Transverse colon (tissue), 4 donors: ENCODE data around the gene GALNT13. TPM values are rescaled to one million over a fixed set of nuclear protein-coding genes. Genes with fewer than 3 reads are reported as not detected.

ENCODE experiments used
- DNase-seq: peaks from one replicate; pipeline ENCODE4 v3.0.0-alpha.2; 2019
- H3K27ac ChIP-seq, 4 donors: fragments of 200-600 bp; sonication (generic); 2 replicates each; pipeline ENCODE4 v1.5.1; 2016 to 2018; ENCODE audit warnings: inconsistent platforms in 4 of 4
- H3K27me3 ChIP-seq: fragments of 200-600 bp; sonication (generic); 2 replicates; pipeline ENCODE4 v1.5.1; 2017; ENCODE audit warnings: inconsistent platforms
- H3K36me3 ChIP-seq, 4 donors: fragments of 200-600 bp; sonication (generic); 2 replicates each; pipeline ENCODE4 v1.5.1; 2017 to 2019; ENCODE audit warnings: inconsistent platforms in 4 of 4
- H3K4me1 ChIP-seq, 4 donors: fragments of 200-600 bp; sonication (generic); 2 replicates each; pipeline ENCODE4 v1.5.1; 2017 to 2020; ENCODE audit warnings: inconsistent platforms in 4 of 4
- H3K4me3 ChIP-seq, 4 donors: fragments of 200-600 bp; sonication (generic); 1 replicate in 1 of 4; 2 replicates in 3 of 4; pipeline versions ENCODE4 v1.5.1 to v1.6.1; 2017 to 2019; ENCODE audit warnings: inconsistent platforms in 4 of 4
- H3K9me3 ChIP-seq, 2 donors: fragments of 200-600 bp; sonication (generic); 2 replicates each; pipeline ENCODE4 v1.5.1; 2017 to 2019; ENCODE audit warnings: inconsistent platforms in 2 of 2
- CTCF ChIP-seq, 5 experiments: fragments of 200-600 bp in 3 of 5; fragments of 450-650 bp in 2 of 5; sonication (generic) in 3 of 5; IDR thresholded peaks; 1 replicate in 2 of 5; 2 replicates in 3 of 5; pipeline ENCODE4 v1.5.1; 2016 to 2017; ENCODE audit warnings: antibody characterized with exemption in 5 of 5, inconsistent platforms in 3 of 5, mild to moderate bottlenecking in 2 of 5, moderate library complexity in 1 of 5
- EP300 ChIP-seq: sonication (generic); formaldehyde crosslinking; IDR thresholded peaks from one replicate; pipeline ENCODE4 v1.6.1; 2017; ENCODE audit warnings: antibody characterized with exemption, low read depth
- POLR2A ChIP-seq: fragments of 450-650 bp; IDR thresholded peaks from one replicate; pipeline ENCODE4 v1.6.1; 2016; ENCODE audit warnings: antibody characterized with exemption, mild to moderate bottlenecking, moderate library complexity
- POLR2AphosphoS5 ChIP-seq, 3 donors: sonication (generic); formaldehyde crosslinking; IDR thresholded peaks; one replicate each; pipeline ENCODE4 v1.6.1; 2016; ENCODE audit warnings: antibody characterized with exemption in 3 of 3
- WGBS, 2 donors: methylation state at CpG; one replicate each; pipeline ENCODE4 v1.1.5; 2018; ENCODE audit warnings: low coverage in 1 of 2; 5-methylcytosine and 5-hydroxymethylcytosine counted together
- in situ Hi-C, 4 donors: fragments of 200-750 bp; cut with MboI; loops; one replicate each; pipeline versions ENCODE4 v1.15.0 to v1.15.1; 2017; ENCODE audit warnings: low sequenced_read_pairs in 3 of 4, low pct_ligation_motif_present in 1 of 4, low pct_unique_long_range_greater_than_20kb in 1 of 4
- intact Hi-C: fragments of 100-400 bp; cut with DNase I; formaldehyde crosslinking; loops from one replicate; pipeline ENCODE4 v1.15.1; 2023; ENCODE audit warnings: low total_unique reads
- total RNA-seq, 4 donors: library from RNA; depleted of rRNA; stranded (reverse); fragments of >200 nt; gene quantifications; one replicate each; pipeline ENCODE4 v1.1.0, GENCODE V29; 2016

GALNT13 gene
- total RNA-seq, 4 donors from 2014 or later, result 0.41 to 0.95 TPM; not detected in 2

- in situ Hi-C loops (no loop called here), intact Hi-C loops (no loop called here)
- Histone ChIP-seq H3K4me3 (no peak overlapping the region), H3K27ac (no peak overlapping the region), H3K9me3 (no peaks in the 10 kb centered on the region), H3K4me1 (no peaks in the 10 kb centered on the region), H3K27me3 (no peaks in the 10 kb centered on the region), H3K36me3 (no peaks in the 10 kb centered on the region)
- no peak for DNase-seq
- TF ChIP-seq POLR2A (no peak), POLR2AphosphoS5 (IDR thresholded peaks at IDR 0.05) (no peak), EP300 (no peak), CTCF (IDR thresholded peaks at IDR 0.05) (no peak)
These were observed 254.2 kb downstream of the GALNT13 start for GRCh38 chr2:154125891-154126290.

- Histone ChIP-seq H3K27ac (no peak overlapping the region), H3K4me1 (no peaks in the 10 kb centered on the region), H3K36me3 (no peaks in the 10 kb centered on the region), H3K27me3 (no peaks in the 10 kb centered on the region), H3K9me3 (no peaks in the 10 kb centered on the region), H3K4me3 (no peak overlapping the region)
- DNase-seq, result no peak
- intact Hi-C loops, result no loop called here
- TF ChIP-seq POLR2A, result no peak
- no peak for TF ChIP-seq EP300
- no peak for TF ChIP-seq POLR2AphosphoS5 (IDR thresholded peaks at IDR 0.05)
- no peak for TF ChIP-seq CTCF (IDR thresholded peaks at IDR 0.05)
- WGBS, 2 donors, result 87 to 91% methylated on average over 1 of the region's 1 CpG
- in situ Hi-C loops, result no loop called here
These were observed 259.1 kb downstream of the GALNT13 start for GRCh38 chr2:154130821-154131220.

- 56 to 92% methylated on average over 2 of the region's 2 CpGs for WGBS, 2 donors
- Histone ChIP-seq H3K4me1 (no peaks in the 10 kb centered on the region), H3K4me3 (no peak overlapping the region), H3K36me3 (no peaks in the 10 kb centered on the region), H3K27ac (no peak overlapping the region), H3K27me3 (no peaks in the 10 kb centered on the region), H3K9me3 (no peaks in the 10 kb centered on the region)
- in situ Hi-C loops (no loop called here), intact Hi-C loops (no loop called here)
- no peak for DNase-seq
- TF ChIP-seq POLR2AphosphoS5 (IDR thresholded peaks at IDR 0.05) (no peak), POLR2A (no peak), EP300 (no peak), CTCF (IDR thresholded peaks at IDR 0.05) (no peak)
These were observed 261.1 kb downstream of the GALNT13 start for GRCh38 chr2:154132827-154133226.

GRCh38 chr2:154133823-154134222 is 262.1 kb downstream of the GALNT13 start:
- no peak overlapping the region for H3K4me3 ChIP-seq
- in situ Hi-C loops (no loop called here), intact Hi-C loops (no loop called here)
- no peak overlapping the region for H3K27ac ChIP-seq
- H3K27me3 ChIP-seq, result no peaks in the 10 kb centered on the region
- H3K4me1 ChIP-seq, result no peaks in the 10 kb centered on the region
- H3K9me3 ChIP-seq, result no peaks in the 10 kb centered on the region
- TF ChIP-seq POLR2A, result no peak
- TF ChIP-seq POLR2AphosphoS5 (IDR thresholded peaks at IDR 0.05), result no peak
- TF ChIP-seq CTCF (IDR thresholded peaks at IDR 0.05), result no peak
- TF ChIP-seq EP300, result no peak
- H3K36me3 ChIP-seq, result no peaks in the 10 kb centered on the region
- DNase-seq, result no peak
- 21 to 37% methylated on average over 3 of the region's 3 CpGs for WGBS, 2 donors
